Measurements from ENCODE around the gene NID1.

Gene NID1

GRCh38 chr1:236111527-236112331 is 46.8 kb upstream of the NID1 start:
- Histone ChIP-seq H3K4me2 (ENCODE audit: low read length) (no peak overlapping the region), H2AFZ (no peak overlapping the region), H3K79me2 (no peaks in the 10 kb centered on the region), H3K4me1 (no peaks in the 10 kb centered on the region), H3K36me3 (ENCODE audit: control insufficient read depth, insufficient read depth, low read length) (no peaks in the 10 kb centered on the region), H3K9me3 (ENCODE audit: control insufficient read depth, low read length) (no peaks in the 10 kb centered on the region), H3K4me3 (ENCODE audit: low read depth, low read length) (no peak overlapping the region), H3K9ac (no peak overlapping the region), H3K27ac (no peak overlapping the region), H3K27me3 (ENCODE audit: control insufficient read depth, insufficient read depth, low read length) (no peaks in the 10 kb centered on the region)
- TF ChIP-seq, protein P1, sequence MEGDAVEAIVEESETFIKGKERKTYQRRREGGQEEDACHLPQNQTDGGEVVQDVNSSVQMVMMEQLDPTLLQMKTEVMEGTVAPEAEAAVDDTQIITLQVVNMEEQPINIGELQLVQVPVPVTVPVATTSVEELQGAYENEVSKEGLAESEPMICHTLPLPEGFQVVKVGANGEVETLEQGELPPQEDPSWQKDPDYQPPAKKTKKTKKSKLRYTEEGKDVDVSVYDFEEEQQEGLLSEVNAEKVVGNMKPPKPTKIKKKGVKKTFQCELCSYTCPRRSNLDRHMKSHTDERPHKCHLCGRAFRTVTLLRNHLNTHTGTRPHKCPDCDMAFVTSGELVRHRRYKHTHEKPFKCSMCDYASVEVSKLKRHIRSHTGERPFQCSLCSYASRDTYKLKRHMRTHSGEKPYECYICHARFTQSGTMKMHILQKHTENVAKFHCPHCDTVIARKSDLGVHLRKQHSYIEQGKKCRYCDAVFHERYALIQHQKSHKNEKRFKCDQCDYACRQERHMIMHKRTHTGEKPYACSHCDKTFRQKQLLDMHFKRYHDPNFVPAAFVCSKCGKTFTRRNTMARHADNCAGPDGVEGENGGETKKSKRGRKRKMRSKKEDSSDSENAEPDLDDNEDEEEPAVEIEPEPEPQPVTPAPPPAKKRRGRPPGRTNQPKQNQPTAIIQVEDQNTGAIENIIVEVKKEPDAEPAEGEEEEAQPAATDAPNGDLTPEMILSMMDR (IDR thresholded peaks at IDR 0.05), result no peak

GRCh38 chr1:236110137-236110536 is 45.2 kb upstream of the NID1 start:
- H2AFZ ChIP-seq, result no peak overlapping the region
- H3K9ac ChIP-seq, result no peak overlapping the region
- no peaks in the 10 kb centered on the region for H3K27me3 ChIP-seq (ENCODE audit: control insufficient read depth, insufficient read depth, low read length)
- H3K4me1 ChIP-seq, result no peaks in the 10 kb centered on the region
- no peaks in the 10 kb centered on the region for H3K79me2 ChIP-seq
- H3K4me2 ChIP-seq (ENCODE audit: low read length), result no peak overlapping the region
- no peak overlapping the region for H3K4me3 ChIP-seq (ENCODE audit: low read depth, low read length)
- TF ChIP-seq, protein P1 (IDR thresholded peaks at IDR 0.05), result no peak
- H3K27ac ChIP-seq, result no peak overlapping the region
- no peaks in the 10 kb centered on the region for H3K36me3 ChIP-seq (ENCODE audit: control insufficient read depth, insufficient read depth, low read length)
- no peaks in the 10 kb centered on the region for H3K9me3 ChIP-seq (ENCODE audit: control insufficient read depth, low read length)

GRCh38 chr1:236108027-236108648 is 43.2 kb upstream of the NID1 start:
- no peaks in the 10 kb centered on the region for H3K9me3 ChIP-seq (ENCODE audit: control insufficient read depth, low read length)
- H3K4me3 ChIP-seq (ENCODE audit: low read depth, low read length), result no peak overlapping the region
- H3K79me2 ChIP-seq, result no peaks in the 10 kb centered on the region
- no peak overlapping the region for H3K27ac ChIP-seq
- no peak overlapping the region for H3K9ac ChIP-seq
- TF ChIP-seq, protein P1 (IDR thresholded peaks at IDR 0.05), result no peak
- no peaks in the 10 kb centered on the region for H3K4me1 ChIP-seq
- H3K4me2 ChIP-seq (ENCODE audit: low read length), result no peak overlapping the region
- no peaks in the 10 kb centered on the region for H3K27me3 ChIP-seq (ENCODE audit: control insufficient read depth, insufficient read depth, low read length)
- H3K36me3 ChIP-seq (ENCODE audit: control insufficient read depth, insufficient read depth, low read length), result no peaks in the 10 kb centered on the region
- no peak overlapping the region for H2AFZ ChIP-seq

- H3K4me3 ChIP-seq (ENCODE audit: low read depth, low read length), result no peak overlapping the region
- H3K4me1 ChIP-seq, result no peaks in the 10 kb centered on the region
- no peaks in the 10 kb centered on the region for H3K36me3 ChIP-seq (ENCODE audit: control insufficient read depth, insufficient read depth, low read length)
- TF ChIP-seq, protein P1 (IDR thresholded peaks at IDR 0.05), result no peak
- no peak overlapping the region for H3K27ac ChIP-seq
- H3K79me2 ChIP-seq, result no peaks in the 10 kb centered on the region
- H3K27me3 ChIP-seq (ENCODE audit: control insufficient read depth, insufficient read depth, low read length), result no peaks in the 10 kb centered on the region
- no peak overlapping the region for H3K9ac ChIP-seq
- no peak overlapping the region for H2AFZ ChIP-seq
- H3K9me3 ChIP-seq (ENCODE audit: control insufficient read depth, low read length), result no peaks in the 10 kb centered on the region
- H3K4me2 ChIP-seq (ENCODE audit: low read length), result no peak overlapping the region
Measured at GRCh38 chr1:236107121-236107907, 42.4 kb upstream of the NID1 start.

Data from parathyroid adenoma (tissue), 2 donors.